ENCODE measurements around the gene ISG20.

ISG20 gene

GRCh38 chr15:88655800-88656488 is 17.1 kb downstream of the ISG20 start:
- no peak for DNase-seq

DNA sequence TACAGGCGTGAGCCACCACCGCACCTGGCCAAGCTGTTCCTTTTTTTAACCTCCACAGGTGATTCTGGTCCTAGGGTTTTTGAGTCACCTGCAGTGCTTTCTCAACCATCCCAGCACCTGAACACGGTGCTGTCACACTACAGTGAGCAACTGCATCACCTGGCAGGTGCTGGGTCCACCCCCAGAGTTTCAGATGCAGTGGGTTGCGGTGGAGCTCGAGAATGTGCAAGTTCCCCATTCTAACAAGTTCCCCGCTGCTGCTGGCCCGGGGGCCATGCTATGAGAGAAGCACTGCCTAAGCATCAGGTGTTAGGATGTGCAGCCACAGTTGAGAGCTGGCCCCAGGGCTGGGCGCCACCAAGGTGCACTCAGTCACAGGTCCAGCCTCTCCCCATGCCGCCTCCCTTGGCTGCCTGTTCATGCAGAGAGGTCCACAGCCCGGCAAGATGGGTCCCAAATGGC is 18.0 kb downstream of the ISG20 start:
- DNase-seq, result no peak

DNA sequence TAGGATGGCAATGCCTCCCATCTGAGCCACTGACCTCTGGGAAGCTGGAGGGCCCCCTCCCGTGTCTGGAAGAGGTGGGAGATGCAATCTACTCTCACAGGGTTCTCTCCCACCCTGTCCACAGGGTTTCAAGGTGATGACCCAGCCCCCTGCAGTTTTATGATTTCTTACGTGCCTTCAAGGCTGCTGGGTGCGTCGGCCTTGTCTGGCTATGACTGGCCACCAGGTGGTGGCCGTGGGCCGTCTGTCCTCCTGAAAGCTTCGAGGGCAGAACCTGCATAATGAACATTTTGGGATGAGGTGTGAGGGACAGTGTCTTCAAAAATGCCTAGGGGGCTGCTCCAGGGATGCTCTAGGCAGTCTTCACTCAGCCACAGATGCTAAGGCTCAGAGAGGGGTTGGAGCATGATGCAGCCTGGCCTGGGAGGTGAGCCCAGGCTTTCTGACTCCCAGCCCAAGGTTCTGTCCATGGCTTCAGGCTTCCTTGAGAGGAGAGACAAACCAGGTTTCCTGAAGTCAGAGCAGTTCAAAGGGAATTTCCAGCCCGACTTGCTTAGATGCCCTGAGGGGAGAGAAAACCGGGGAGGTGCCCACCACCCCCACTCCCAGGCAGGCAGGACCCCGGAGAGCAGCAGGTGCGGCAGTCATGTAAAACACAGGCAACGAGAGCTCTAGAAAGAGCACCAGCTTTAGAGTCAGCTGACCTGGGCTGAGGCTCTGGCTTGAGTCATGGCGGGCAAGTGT is 18.7 kb downstream of the ISG20 start:
- DNase-seq, result no peak

DNA sequence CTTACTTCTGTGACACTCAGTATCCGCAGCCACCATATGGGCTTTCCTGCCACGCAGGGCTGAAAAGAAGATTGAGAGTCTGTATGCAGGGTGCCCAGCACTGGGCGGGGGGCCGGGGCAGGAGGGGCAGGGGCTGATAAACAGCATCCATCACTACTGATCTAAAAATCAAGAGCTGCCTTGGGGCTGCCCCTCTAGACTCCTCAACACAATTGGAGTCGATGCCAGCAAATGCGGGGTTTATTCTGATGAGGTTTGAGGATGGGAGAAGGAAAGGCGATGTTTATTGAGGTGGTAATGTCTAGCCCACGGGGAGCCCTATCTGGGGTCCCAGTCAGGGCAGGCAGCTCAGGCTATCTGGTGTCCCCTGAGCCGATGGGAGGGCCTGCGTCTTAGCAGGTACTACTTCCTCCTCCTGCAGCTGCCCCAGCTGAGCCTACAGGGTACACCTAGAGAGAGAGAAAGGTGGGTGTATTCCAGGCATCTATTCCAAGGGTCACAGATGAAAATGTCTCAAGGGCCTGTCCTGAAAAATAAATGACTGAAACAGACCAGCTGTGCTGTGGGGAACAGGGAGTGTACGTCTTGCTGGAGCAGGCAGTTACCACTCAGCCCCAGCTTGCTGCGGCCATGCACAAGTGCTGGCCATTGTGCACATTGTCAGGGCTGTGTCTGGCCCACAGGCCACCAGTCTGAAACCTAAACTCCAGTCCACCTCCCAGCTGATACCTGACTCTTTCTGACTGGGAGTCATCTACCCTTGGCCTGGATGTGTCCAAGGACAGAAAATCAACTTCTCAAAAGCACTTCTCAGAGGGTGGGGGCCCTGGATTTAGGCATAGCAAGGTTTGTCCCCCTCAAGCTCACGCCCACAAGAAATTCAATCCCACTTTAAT is 19.5 kb downstream of the ISG20 start:
- no peak for DNase-seq

- no peak for DNase-seq
Observed at GRCh38 chr15:88658972-88659931, 20.4 kb downstream of the ISG20 start.

GRCh38 chr15:88661041-88661700 is 22.4 kb downstream of the ISG20 start:
- no peak for DNase-seq

DNA sequence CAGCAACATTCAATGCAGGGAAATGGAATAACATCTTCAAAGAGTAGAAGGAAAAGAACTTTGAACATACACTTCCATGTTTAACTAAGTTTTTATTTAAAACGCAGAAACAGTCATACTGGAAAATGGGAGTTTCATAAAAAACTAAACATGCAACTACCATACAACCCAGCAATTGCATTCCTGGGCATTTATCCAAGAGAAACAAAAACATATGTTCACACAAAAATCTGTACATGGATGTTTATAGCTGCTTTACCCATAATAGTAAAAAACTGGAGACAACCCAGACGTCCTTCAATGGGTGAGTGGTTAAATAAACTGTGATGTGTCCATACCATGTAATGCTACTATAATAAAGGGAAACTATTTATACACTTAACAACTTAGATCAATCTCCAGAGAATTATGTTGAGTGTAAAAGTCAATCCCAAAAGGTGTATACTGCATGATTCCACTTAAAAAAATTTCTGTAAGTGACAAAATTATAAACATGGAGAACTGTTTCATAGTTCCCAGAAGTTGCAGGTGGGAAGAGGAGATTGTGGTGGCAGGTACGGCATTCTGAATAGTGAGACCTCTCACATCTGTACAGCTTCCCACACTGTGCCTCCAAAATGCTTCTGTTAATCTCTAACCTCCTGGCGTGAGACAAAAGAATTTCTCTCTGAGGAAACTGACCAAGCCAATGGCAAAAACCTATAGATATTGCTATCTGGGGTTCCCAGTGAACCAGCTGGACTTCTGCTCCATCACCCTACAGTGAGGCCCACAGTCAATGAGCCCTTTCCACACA is 23.1 kb downstream of the ISG20 start:
- no peak for DNase-seq

GRCh38 chr15:88663141-88663621 is 24.4 kb downstream of the ISG20 start:
- DNase-seq, result no peak

GRCh38 chr15:88664151-88664778 is 25.4 kb downstream of the ISG20 start:
- DNase-seq, result peak; percentile 26

GRCh38 chr15:88674661-88675060 is 35.8 kb downstream of the ISG20 start:
- no peak for DNase-seq

- DNase-seq, result no peak
Observed at GRCh38 chr15:88678755-88679154, 39.9 kb downstream of the ISG20 start.

- DNase-seq, result no peak
Observed at GRCh38 chr15:88680241-88681001, 41.6 kb downstream of the ISG20 start.

DNA sequence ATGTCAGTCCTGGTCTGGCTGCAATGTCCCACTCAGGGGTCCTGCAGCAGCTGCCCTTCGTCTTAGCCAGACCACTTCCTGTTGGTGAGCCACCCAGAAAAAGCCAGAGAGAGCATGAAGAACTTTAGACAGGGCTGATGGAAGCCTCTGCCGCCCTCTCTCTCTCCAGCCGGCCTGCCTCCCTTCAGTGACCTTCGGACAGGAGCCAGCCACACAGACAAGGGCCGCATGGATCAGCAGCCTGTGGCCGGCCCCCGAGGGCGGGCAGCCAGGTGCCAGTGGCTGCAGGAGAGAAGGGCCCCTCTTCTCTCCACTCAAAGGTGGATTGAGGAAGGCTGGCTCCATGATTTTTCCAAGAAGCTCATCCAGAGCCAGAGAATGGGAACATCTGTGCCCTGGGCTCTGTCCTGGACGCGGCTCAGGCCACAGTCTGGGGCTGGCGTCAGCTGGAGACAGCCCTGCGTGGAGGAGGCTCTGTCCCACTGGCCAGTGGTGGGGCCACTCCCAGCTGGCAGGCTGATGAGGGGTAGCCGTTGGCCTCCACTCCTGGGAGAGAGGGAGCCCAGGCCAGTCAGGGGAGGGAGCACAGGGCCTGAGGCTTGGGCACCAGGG is 42.9 kb downstream of the ISG20 start:
- DNase-seq, result no peak

- DNase-seq, result no peak
Observed at GRCh38 chr15:88684345-88684744, 45.5 kb downstream of the ISG20 start.

DNA sequence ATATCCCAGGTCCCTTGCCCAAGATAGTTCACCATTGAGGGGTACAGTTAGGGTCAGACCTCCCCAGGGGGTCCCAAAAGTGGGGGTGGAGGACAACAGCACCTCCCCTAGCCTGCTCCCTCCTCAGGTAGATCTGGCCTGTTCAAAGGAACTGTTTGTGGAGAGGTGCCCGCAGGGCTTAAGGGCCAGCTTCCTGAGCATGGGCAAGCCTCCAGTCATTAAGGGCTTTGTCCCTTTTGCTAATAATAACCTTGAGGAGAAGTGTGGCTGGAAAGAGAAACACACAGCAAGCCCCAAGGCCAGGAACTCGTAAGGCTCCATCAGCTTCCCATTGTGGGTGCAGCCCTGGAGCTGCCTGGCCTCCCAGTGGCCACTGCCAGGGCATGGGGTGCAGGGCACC is 47.4 kb downstream of the ISG20 start:
- DNase-seq, result no peak

DNA sequence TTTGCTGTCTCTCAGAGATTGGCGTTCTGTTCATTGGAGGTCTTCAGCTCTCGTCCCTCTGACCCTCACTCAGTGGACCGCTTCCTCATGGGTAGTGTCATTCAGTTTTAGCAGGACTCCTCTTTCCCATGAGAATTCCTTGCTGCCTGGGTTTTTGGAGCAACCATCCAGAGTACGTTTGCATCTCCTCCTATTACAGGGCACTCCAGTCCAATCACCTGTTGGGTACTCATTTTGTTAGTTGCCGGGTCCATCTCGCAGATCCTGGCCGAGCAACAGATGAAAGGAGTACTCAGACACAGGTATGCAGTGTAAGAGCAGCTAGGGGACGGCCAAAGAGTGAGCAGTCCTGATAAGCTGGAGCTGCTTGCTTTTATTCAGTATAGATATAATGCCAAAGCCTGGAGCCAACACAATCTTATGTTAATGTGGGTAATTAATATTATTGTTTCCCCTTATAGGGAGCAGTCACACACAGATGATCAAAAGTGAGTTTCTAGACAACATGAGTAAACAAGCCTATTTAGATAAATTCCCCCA is 49.6 kb downstream of the ISG20 start:
- no peak for DNase-seq

DNA sequence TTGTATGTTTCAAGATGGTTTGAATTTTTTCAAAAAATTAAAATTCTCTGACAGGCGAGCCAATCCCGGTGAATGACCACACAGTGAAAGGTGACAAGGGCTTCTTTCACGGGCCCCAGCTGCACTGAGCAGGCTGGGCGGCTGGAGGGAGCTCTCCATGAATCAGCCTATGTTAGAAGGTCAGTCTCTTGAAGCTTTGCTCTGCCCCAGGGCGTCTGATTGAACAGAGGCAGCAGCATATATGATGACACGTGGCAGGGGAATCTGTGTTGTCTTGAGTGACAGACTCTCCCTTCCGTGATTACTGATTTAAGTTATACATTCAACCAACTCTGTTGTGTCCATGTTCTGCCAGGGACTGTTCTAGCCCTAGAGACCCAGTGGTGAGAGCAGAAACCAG is 51.5 kb downstream of the ISG20 start:
- no peak for DNase-seq

DNA sequence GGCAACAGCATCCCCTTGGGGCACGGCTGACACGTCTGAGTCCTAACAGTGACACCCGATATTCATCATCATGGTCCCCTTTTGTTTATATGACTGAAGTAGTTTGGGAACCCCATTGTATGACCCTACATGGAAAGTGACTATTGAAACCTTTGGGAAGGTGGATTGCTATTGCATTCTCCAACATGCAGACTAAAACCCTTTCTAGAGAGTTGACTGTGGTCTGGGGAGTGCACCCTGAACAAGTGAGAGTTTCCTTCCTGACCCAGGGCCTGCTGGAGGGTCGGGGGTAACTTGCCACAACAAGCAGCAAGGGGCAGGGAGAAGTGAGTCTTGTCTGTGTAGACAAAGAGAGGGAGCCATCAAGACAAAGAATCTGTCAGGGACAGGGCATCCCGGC is 54.4 kb downstream of the ISG20 start:
- no peak for DNase-seq

- DNase-seq, result no peak
Observed at GRCh38 chr15:88695101-88695500, 56.3 kb downstream of the ISG20 start.

Measured in activated CD4-positive, alpha-beta T cell treated with anti-CD3 and anti-CD28 coated beads, Interleukin-10, Interleukin-2, amounts not matched to agents 100 ng/mL and 50 ng/mL, durations not matched to agents 16 hours and 8 hours (primary cell).